IPS DF 4.7 (cell line): ENCODE data around the gene ADIG.

Source experiments
- DNase-seq: peaks from one replicate; pipeline ENCODE4 v3.0.0-alpha.2; 2013; ENCODE audit warnings: low spot score; ENCODE audit errors: extremely low read depth

ADIG gene

DNA sequence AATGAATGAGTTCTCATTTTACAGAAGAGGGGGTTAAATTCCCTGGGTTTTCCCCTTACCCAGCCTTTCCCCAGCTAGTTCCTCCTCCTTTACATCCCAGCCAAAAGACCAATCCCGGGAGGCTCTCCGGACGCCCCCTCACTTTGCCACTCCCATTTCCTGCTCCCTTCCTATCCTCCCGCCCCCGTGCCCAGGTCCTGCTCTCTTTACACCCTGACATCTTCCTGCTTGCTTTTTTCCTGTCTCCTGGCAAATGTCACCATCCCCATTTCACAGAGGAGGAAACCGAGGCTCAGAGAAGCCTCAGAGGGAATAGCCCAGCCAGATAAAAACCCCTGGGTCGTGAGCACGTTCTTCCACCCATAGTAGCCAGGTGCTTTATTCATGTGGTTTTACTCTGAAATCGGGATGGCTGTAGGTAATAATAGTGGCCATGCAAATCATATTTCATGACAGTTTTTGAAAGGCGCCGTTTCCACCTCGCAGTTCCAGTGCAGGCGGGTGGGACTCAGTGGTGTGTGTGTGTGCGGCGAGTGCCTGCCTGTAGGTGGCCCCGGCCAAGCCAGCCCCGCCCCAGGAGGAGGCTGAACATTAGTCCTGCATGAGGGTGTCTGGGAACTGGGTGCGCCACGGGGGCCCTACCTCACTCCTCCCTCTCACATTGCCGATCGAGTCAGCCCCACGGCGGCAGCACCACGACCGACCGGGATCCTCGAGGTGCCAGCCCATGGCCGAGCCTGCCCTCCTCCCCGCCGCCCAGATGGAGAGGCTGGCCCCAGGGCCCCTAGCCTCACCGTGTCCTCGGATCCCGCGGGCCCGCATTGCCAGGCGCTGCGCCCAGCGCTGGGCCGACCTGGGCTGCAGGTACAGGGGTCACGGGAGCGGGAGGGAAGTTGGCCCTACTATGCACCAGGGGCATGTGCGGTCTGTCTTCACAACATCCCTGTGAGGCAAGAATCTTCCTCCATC, 20.5 kb downstream of the ADIG start, which contains the start of gene ARHGAP40:
Gene ARHGAP40, plus strand, starts transcription at position 594 of the 969 bp plus-strand sequence.
- no peak for DNase-seq

DNA sequence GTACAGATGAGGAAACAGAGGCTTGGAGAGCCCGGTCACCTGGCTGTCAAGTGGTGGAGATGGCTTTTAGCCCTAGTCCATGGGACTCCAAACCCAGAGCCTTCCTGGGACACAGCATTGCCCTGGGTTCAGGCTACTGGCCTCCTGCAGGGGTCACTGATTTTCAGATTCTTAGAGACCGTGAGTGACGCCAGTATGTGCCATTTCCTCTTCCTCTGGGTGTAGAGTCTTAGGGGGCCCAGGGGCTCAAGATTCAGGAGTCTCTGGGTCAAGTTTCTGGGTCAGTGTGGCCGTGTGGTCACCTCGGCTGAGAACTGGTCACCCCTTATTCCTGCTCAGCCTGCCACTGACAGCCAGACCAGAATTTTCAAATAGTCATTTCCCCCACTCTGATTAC, 21.2 kb downstream of the ADIG start:
- DNase-seq = no peak

DNA sequence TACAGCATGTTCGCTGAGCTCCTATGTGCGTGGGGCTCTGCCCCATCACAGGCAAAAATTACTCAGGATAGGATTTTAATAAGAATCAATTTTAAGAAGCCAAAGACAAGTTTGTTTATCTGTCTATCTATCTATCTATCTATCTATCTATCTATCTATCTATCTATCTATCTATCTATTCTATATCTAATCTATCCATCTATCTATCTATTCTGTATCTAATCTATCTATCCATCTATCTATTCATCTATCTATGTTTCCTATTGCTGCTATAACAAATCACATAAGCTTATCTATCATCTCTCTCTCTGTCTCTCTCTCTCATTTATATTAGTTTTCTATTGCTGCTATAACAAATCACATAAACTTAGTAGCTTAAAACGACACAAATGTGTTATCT, 22.3 kb downstream of the ADIG start:
- DNase-seq = no peak

DNA sequence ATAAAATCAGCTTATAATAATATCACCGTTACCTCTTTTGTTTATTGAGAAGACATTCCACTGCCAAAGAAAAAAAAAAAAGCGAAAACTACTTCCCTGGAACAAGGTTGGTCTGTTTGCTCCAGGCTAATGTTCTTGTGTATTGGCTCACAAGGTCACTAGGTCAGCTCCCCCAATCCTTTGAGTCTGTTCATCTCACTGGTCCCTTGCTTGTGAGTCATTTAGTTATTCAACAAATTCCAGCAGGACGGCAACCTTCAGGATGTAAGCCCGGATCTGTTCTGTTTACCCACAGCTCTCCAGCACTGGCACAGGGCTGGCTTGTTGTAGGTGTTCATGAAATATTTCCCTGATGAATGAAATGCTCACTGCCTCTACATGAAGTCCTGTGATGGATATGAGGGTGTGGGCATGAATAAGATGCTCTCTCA, 23.9 kb downstream of the ADIG start:
- DNase-seq = no peak

DNA sequence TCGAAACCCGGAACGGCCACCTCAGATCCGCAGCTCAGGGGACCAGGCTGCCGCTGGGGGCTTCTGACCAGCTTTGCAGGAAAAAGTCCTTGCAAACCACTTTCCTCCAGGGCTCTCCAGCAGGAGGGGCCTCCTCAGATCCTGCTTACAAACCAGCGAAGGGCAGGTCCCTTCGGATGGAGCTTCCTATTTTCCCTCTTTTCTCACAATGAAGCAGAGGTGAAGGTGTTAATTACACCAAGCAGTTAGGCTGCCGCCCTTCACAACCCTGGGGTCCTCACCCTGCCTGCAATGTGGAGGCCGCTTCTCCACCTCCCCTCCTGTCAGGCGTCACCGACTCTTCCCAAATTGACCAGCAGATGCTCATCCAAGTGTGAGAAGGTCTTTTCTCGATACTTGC, 26.4 kb downstream of the ADIG start:
- no peak for DNase-seq

DNA sequence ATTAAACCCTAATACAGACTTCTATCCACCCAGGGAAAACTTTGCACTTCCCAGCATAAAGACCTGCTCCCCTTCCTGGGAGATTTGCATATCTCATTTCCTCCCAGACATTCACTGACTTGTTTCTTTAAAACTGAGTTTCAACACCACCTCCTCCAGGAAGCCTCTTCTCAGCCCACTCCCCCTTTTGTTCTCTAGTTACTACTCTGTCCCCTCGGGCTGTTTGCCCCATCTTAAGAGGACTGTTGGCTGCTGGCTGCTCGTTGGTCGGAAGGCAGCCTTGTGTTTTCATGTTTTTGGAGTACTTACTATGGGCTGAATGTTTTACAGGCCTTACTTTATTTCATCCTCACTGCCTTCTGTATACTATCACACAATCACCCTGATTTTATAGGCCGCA, 27.2 kb downstream of the ADIG start:
- no peak for DNase-seq

DNA sequence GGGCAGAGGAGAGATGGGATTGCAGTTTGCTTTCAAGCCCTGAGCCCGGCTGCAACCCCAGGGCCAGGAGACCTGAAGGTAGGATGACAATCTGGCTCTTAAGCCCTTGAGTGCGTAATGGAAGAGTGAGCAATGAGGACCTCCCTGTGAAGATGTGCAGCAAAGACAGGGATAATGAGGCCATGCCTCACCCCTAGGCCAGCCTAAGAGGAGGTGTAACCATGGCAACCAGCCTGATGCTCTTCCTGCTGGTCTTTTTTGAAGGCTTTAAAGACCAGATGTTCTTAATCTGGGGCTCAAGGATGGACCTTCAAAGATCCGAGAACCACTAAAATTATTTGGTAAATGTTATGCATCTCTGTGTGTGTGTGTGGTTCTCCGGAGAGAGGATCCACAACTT, 28.8 kb downstream of the ADIG start:
- no peak for DNase-seq

DNA sequence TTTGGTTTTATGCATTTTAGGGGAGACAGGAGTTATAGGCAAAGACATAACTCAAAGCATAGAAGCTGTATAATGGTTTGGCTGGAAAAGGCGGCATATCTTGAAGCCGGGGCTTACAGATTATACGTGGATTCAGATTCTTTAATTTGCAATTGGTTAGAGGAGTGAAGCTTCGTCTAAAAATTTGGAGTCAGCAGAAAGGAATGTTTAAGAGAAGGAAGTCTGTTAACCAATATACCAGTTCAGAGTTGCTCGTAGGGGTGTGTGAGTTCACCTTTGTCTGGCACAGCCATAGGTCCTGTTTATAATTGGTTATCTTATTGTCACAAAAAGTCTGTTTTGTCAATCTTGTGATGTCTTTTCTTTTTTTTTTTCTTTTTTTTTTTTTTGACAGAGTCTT, 29.5 kb downstream of the ADIG start:
- DNase-seq = no peak

DNA sequence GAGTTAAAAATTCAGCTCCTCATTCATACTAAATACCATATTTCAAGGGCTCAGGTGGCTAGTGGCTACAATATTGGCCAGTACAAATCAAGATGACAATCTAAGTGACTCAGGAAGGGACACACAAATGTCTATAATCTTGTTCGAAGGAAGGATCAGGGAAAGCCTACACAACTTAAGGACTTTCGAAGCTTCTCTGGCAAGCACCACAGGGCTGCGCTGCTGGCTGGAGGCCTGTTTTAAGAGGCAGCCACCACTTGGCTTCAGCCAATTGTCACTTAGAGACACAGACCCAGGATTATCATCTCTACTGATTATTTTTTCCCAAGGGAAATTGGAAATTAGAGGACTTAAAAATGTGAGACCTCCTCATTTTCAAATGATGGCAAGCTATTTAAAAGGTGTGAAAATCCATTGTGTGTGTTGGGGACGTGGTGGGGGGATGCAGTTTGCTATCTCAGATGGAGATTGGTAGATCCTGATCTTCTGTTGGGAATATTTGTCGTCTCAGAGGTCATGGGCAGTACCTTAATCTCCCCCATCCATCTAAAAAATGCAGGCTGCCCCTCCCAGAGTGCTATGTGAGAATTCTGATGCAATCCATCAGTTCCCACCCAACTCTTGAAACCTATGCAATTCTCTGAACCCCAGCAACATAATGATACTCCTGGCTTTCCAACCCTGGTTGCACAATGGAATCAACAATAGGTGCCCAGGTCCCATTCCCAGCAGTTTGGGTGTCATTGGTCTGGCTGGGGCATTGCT, 31.9 kb downstream of the ADIG start:
- DNase-seq = no peak

DNA sequence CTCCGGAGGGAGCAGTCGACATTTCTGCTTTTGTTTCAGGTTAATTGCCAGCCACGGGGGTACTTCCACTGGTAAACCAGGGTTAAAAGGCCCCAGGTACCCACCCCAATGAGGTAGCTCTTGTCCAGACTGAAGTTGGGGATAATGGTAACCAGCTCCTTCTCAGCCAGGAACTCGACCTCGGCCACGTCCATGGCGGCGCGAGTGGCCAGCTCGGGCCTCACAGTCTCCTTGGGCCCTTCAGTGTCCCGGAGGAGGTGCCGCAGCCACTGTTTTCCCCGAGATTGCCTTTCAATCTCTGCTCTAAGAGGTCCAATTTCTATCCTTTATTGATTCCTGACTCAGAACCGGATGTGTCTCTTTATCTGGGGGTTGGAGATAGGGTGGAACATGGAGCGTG, 34.3 kb downstream of the ADIG start:
- no peak for DNase-seq

DNA sequence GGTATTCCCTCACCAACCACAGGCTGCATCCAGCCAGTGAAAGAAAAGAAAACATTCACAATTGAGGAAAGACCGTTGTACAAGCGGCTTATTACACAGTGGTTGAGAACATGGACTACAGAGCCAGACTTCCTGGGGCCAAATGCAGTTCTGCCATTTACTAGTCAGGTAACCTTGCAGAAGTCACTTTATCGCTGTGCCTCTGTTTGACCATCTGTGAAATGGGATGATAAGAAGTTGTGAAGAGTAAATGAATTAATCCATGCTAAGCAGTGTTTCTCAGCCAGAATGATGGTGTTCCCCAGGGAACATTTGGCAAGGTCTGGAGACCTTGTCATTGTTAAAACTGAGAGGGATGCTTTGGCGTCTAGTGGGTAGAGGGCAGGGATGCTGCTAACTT, 35.5 kb downstream of the ADIG start:
- DNase-seq = no peak

DNA sequence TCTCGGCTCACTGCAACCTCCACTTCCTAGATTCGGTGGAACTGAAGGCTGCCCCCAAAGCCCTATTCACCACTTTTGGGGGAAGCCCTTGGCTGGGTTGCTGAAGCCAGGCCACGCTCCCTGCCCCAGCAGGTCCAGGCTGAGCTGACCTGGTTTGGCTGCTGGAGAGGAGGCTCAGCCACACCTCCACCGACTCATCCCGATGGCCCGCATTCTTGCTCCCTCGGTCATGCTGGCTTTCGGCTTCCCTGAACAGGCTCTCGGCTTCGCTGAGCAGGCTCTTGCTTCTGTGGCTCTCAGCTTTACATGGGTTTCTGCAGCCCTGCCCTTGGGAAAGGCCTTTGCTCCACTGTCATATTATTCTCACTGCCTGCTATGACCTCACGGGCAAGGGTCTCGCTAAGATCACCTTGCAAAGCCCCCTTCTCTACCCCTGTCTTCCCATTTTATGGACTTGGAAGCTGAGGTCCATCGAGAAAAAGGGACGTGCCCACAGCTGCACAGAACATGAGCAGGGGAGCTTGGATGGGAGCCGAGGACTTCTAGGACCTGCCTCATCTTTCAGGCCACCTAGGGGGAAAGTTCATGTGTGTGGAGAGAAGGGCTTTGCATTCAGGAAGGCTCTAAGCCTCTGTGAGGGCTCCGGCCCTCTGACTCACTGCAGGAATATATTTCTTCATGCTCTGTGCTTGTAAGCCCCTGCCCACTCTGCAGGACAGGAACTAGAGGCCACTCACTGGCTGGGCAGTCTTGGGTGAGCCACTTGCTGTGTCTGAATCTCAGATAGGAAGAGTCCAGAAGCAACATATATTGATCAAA, 36.2 kb downstream of the ADIG start:
- DNase-seq = no peak

DNA sequence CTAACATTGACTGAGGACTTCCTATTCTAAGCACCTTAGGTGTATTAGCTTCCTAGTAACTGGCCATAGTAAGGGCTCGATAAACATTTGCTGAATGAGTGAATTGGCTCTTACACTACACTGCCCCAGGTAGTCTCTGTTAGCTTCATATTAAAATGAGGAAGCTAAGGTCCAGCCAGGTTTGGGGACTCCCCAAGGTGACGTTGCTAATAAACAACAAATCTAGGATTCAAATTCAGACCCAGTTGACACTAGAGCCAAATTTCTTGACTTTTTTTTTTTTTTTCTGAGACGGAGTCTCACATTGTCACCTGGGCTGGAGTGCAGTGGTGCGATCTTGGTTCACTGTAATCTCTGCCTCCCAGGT, 36.8 kb downstream of the ADIG start:
- no peak for DNase-seq

DNA sequence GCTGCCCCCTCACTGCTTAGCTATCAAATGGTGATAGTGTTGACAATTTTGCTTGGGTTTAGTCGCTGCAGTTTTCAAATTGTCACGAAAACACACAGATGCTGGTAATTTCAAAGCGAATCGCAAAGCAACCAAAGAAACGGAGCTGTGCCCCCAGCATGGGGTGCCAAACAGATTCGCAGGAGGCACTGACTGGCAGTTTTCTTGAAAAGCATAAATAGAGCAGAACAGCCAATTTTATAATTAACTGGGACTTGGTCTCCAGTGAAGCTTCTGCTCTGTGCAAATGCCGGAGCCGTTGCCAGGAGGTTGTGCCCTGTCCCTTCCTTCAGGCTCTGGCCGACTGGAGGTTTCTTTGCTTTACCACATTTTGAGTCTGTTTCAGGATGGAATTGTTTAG, 39.4 kb downstream of the ADIG start:
- no peak for DNase-seq

DNA sequence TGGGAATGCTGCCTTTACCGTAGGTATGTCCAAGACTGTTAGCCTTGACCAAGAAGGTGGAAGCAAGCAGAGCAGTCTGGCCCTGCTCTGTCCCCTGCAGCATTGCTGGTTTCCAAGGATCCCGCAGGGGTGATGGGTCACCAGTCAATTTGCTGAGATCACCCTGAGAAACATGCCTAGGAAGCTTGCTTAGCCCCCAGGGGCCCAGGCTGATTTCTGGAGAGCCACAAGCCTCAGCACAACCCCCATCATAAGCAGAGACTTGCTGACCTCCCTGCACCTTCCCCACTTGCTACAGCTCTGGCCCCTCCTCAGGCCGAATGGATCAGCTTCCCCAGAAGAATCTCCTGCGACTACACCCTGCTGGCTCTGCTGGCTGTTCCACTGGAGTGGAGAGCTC, 42.1 kb downstream of the ADIG start:
- DNase-seq = no peak

DNA sequence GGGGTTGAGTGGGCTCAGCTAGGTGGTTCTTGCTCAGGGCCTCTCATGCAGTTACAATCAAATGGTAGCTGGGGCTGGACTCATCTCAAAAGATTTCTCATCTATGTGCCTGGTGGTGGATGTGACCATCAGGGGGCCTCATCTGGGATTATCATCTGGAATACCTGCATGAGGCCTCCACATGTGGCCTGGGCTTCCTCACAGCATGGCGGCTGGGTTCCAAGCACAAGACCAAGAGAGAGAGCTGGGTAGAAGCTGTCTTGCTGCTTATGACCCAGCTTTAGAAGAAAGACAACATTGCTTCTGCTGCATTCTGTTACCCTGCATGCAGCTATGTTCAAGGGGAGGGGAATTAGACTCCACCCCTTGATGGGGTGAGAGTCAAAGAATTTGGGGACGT, 43.1 kb downstream of the ADIG start:
- DNase-seq = no peak

DNA sequence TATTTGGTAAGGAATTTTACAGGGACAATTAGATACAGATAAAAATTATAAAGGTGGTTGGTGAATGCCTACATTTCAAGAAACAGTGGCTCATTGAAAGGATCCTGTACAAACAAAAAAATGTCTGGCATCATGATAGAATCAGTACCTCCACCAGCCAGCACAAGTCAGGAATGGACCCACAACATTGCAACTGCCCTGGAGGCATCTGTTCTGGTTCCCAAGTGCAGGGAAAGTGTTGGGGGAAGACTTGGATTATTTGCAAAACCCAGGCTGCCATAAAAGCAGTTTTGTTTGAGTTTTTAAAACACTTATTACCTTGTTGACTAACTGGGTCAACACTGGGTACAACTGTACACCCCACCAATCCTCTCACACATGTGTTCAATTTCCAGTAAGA, 44.9 kb downstream of the ADIG start:
- DNase-seq = no peak

DNA sequence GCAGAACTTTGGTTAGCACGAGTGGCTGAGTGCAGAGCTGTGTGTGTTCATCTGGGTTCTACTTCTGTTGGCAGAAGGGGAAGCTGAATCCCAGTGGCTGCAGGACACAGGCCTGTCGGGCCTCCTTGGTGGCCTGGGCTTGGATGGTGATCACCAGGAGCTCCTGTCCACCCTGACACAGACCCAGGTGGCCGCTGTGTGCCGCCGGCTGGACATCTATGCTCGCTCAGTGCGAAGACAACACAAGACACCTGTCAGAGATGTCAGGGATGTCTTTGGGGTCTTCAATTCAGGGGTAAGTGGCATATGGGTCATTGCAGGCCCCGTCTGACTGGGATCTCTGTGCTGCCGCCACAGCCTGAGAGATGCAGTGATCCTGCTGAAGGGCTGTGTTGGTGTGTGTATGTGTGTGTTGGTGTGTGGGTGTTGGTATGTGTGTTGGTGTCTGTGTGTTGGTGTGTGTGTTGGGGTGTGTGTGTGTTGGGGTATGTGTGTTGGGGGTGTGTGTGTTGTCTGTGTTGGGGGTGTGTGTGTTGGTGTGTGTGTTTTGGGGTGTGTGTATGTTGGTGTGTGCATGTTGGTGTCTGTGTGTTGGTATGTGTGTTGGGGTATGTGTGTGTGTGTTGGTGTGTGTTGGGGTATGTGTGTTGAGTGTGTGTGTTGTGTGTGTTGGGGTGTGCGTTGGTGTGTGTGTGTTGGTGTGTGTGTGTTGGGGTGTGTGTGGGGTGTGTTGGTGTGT, 46.1 kb downstream of the ADIG start:
- DNase-seq = no peak

DNA sequence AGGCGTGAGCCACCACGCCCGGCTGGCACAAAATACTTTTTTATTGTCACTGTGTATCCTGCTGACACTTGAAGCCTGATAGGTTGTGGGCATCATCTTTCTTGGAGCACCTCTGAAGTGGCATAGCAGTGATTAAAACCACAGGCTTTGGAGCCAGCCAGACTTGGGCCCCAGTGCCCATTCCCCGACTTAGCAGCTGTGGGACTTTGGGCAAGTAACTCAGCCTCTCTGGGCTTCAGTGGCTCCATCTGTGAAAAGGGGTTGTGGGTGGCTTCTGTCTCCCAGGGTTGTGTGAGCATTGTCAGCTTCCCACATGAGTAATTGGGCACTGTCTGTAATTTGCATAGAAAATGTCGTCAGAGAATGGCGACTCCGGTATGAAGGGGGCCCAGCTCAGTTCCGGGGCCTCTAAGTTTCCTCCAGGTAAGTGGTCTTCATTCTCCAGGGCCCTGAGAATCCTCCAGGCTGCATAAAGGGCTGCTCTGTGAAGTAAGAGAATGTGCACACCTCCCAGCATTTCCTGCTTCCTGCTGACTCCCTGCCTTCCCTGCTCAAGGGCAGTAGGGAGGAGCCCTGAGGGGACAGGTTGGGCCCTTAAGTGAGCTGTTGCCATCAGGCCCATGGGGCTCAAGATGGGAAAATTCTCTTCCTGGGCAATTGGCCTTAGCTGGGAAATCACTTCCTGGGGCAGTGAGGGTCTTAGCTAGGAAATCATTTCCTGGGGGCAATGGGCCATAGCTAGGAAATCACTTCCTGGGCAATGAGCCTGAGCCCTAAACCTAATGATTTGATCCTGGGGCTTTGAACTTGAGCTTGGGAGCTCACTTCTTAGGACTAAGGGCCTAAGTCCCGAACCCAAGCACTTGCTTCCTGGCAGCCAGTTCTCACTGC, 47.8 kb downstream of the ADIG start:
- DNase-seq = no peak

DNA sequence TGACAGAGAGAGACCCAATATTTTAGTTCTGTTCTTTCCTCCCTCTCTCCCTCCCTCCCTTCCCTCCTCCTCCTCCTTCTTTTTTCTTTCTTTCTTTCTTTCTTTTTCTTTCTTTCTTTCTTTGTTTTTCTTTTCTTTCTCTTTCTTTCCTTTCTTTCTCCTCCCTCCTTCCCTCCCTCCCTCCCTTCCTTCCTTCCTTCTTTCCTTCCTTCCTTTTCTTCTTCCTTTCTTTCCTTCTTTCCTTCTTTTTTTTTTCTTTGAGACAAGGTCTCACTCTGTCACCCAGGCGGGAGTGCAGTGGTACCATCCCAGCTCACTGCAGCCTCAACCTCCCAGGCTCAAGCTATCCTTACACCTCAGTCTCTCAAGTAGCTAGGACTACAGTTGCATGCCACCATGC, 49.0 kb downstream of the ADIG start:
- no peak for DNase-seq
